Activated CD8-positive, alpha-beta memory T cell treated with anti-CD3 and anti-CD28 coated beads, Interleukin-2, amount 50 U/mL, for 4 hours (primary cell): ENCODE data around the gene THRB.

Source experiments
- DNase-seq: peaks from one replicate; pipeline ENCODE4 v3.0.0-alpha.2; 2020

The THRB gene

DNA sequence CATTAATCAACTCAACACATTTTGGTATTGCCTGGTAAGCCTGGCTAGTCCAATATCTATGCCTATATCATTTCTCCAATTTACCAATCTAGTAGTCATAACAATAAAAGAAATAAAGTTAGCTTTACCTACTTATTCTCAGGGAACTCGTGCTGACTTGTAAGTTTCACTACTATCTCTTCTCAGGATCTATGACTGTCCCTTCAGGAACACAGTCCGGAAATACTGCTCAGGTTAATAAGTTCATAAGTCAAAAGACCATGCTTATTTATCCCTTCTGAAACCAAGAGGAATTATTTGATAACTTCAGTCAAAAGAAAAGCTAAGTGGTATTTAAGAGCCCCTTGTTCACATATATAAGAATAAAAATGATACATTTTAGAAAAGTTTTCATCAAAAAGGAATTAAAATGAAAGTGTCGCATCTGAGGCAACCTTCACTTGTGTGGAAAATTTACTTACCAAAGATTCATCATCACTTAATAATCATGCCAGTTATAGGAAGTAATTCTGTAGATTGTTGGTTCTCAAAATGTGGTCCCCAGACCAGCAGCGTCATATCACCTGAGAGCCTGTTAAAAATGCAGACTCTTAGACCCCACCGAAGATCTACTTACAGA lies 15.5 kb upstream of the THRB start:
- no peak for DNase-seq

DNA sequence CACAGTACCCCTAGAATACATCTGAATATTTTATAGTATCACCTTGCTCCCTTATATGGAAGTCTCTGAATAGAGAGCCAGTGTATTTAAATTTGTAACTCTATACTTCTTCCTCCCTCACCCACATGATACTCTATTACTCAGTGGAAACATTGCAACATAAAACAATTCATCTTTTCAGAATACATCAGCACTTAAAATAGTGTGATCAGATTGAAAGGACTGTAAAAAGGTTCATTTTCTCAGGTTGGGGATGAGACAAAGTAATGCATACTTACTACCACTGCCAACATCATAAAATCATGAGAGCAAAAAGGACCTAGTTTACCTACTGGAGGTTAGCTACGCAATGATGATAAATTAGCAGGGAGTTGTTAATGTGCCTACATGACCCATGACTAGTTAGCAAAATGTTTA lies 13.8 kb upstream of the THRB start:
- DNase-seq = no peak

DNA sequence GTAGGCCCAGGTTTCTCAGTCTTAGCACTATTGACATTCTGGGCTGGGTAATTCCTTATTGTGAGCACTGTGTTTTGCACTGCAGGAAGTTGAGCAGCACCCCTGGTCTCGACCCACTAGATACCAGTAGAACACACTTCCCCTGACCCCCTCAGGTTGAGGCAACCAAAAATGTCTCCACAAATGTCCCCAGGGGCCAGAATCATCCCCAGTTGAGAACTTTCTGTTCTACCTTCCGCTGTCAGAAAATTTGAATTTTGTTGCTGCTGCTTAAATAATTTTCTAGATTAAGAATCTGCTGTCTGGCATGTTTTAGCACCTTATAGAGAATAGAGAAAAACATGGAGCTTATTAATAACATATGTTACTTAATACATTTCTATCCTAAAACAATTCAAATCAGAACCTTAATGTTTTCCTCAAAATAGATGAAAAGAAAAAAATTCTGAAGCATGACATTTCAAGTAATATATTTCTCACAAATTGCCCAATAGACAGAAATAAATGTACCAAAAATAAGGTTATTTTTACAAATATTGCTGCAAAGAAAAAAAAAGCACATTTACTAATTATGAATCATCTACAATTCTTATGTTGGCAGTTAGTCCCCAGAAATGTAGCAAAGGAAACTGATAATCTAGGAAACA lies 13.2 kb upstream of the THRB start:
- no peak for DNase-seq

DNA sequence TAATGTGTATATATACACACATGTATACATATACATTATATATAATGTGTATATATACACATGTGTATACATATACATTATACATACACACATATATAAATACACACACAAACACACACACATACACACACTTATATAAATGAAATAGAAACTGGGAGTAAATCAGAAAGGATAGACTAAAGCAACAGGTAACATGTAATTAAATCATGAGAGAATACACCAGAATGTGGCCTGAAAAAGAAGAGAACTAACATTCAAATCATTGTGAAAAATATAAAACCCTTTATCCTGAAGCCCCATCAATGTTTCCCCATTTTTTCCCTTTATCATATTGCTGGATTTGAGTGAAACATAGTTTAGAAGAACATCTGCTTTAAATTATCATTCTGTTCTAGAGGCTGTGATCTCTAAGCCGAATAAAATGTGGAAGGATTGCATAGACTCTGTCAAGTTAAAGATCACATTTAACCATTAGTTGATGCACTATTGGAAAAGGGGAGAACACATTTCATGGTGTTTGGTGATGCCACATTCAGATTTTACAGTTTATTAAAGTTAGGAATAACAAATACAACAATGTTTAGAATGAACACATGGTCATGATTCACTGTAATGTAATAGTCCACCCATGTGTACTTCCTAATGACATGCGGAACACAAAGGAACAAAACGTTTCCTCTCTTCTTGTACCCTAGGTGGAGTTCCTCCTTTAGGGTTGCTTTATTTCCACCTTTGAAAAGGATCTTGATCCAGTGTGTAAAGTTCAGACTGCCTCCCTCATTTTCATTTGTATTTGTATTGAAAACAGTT lies 12.5 kb upstream of the THRB start:
- DNase-seq = no peak

DNA sequence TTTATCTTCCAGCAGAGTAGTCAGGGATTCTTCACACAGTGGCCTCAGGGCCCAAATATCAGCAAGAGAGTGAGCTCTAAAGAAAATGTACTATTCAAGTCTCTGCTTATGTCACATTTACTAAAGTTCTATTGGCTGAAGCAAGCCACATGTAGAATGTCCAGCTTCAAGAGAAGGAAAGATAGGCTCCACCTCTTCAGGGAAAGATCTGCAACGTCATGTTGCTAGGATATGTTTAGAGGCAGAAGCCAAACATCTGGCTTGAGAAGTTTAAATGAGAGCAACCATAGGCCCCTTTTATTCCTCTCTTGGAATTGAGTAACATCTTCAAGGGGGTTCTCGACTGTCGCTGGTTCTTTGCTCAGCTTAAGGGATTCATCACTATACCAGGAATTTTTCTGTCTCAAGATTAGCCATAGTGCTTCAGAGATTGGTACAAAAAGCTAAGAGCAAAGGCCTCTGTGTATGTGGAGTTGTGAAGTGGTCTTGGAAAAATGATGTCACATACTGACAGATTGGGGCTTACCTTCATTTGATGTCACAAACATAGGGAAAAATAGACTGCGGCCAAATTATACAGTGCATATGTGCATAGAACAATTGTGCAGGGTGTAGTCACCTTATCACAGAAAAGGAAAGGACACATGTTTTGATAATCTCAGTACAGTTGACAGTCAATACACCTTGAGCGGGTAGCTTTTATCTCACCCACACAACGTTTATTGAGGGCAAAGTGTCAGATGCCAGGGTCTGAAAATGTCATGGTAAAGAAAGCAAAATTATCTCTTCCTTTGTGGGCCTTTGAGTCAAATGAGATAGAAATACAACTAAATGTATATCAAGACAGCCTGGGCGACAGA lies 11.3 kb upstream of the THRB start:
- no peak for DNase-seq

DNA sequence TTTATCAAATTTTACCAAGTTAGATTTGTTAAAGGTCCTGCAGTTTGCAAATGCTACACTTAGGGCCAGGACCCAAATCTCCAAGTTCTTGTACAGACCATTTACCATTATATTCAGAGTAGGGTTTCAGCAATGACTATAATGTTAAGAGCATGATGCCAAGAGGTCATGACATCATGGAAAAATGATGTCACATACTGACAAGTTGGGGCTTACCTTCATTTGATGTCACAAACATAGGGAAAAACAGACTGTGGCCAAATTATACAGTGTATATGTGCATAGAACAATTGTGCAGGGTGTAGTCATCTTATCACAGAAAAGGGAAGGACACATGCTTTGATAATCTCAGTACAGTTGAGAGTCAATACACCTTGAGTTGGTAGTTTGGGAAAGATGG lies 10.1 kb upstream of the THRB start:
- DNase-seq = no peak

DNA sequence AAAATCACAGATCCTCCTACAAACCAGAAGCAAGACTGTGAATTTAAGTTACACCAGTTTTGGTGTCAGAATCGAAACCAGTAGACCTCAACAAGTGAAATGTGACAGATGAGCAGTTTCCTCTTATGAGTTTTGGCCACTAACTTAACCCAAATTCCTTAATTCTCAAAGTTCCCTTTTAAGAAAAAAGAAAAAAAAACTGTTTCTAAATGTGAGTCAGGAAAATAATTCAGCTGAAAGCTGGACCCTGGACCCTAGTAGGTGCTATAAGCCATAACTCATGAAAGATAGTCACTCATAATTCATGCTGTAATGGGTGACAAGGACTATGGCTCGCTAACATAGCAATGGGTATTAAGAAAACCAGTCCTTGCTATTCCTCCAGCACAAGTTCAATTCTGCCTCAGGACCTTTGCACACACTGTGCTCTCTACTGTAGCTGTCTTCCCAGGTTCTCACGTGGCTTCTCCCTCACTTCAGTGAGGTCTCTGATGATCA lies 9.0 kb upstream of the THRB start:
- no peak for DNase-seq

DNA sequence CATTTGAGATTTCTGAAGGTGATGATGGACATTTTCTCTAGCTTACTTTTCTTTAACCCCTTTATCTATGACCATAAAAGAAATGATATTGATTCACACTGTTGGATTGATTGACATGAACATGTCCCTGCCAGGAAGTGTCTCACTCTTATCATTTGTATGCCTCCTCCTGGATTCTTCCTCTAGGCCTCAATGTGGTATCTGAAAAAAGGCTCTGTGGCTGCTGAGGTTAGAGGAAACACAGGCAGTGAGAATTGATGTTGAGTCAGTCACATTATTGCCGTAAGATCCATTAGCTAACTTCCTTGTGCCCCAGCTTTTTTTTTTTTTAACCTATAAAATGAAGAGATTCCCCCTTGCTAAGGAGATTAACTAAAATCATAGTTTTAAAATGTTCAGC lies 8.0 kb upstream of the THRB start:
- no peak for DNase-seq

DNA sequence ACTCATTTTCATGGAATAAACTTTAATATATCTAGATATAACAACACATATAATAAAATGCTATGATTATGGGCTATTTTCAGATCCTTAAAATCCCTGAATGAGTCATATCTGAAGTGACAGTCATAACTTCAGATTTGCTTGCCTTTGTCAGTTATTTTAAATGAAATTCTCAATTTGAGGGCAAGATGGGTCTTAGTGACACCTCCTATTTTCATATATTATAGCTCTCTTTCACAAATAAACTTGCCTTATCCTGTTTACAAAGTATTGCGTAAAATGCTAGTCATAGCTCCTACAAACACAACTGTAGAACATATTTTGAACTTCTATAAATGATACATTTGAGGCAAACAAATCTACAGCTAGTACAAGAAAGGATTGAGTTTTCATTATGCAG lies 6.2 kb upstream of the THRB start:
- DNase-seq = no peak

DNA sequence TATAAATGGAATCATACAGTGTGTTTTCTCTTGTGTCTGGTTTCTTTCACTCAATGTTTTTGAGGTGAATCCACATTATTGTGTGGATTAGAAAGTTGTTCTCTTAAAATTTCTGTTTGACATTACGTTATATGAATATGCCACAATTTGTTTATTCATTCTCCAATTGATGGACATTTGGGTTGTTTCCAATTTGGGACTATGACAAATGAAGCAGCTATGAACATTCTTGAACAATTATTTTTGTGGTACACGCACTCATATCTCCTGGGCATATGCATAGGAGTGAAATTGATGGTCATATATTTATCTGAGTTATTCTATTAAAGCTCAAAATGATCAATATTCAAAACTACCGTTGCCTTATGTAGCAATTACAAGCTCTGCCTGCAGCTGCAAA lies 5.3 kb upstream of the THRB start:
- DNase-seq = no peak

DNA sequence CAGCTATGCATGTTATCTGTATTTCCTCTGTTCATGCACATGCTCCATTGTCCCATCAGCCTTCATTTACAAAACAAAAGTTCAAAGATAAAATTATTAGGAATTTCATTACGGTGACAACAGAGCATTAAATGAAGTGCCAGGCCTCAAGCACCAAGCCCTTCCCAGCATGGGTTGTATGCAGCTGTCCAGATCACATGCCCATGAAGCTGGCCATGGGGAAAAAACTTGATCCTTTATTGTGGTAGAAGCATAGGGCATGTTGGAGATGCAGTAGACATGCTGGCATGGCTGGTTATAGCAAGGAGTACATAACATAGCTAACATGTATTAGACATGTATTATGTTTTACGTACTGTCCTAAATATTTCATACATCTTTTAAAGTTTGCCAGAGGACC lies 4.1 kb upstream of the THRB start:
- DNase-seq = no peak

DNA sequence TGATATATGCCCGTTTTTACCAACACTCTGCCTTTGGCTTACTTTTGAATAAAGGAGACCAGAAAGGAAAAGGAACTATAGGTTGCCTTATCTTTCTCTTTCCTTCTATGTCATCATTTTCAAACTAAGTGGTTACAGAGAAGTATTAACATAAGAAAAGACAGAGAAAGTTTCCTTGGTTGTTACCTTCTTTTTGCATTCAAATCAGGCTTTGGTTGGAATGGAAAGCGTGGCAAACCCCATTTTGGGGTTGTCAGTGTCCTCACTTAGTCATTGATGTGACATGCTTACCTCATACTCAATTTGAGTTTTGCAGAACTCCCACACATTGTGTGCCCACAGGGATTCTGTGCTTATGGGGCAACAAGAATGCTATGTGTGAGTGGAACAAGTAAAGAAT lies 3.7 kb upstream of the THRB start:
- DNase-seq = no peak

DNA sequence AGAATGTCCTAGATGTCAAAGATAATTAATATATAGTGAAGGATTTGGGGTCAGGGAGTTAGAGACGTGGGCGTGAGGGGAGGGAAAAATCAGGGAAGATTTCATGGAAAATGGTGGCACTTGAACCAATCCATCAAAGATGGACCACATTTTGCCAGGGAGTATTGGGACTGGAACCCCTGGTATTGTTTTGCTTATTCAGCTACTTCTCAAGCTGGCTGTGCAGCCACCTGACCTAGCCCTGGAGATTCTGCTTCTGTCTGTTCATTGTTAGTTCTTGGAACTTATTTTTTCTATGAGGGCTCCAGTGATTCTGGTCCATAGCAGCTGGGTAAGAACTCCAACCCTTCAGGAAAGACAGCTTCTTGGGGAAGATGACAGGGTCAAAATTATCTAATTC lies 3.3 kb upstream of the THRB start:
- no peak for DNase-seq

DNA sequence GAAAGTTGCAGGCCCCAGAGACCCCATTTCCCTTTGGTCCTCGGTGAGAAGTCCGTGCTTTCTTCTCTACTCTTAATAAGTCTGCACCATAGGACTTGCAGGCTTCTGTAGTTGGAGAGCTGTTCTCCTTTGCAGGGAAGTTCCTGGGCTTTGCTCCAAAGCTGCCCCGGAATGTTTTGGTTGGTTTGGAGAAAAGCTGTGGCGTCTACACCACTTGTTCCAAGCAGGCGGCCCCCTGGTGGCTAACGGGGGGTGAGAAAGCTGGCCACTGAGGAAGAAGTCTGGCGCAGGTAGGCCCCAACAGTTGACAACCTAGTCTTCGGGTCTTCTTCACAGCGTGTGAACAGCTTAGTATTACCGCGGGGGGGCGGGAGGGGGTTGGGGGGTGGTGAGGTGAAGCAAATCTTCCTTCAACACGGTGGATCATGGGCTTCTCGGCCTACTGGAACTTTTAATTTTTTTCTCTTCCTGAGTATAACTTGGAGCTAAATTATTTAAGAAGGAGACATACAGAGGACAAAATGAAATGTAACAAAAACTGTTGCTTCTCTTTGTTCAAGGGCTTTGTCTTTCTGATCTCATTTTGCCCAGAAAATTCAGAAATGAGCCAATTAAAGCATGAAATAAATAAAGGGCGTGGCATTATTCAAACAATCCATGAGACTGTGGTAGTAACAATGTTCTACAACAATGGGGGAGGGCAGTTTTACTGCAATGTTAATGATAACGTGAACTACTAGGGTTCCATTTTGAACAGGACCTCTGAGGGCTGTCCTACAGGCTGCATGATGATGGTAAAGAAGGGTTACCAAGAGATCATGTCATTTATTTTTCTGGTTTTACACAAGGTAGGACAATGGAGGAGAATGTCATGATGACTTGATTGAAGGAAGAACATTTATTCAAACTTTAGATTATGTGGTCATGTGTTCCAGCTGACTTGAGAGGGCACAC lies 2.2 kb upstream of the THRB start:
- DNase-seq = no peak

DNA sequence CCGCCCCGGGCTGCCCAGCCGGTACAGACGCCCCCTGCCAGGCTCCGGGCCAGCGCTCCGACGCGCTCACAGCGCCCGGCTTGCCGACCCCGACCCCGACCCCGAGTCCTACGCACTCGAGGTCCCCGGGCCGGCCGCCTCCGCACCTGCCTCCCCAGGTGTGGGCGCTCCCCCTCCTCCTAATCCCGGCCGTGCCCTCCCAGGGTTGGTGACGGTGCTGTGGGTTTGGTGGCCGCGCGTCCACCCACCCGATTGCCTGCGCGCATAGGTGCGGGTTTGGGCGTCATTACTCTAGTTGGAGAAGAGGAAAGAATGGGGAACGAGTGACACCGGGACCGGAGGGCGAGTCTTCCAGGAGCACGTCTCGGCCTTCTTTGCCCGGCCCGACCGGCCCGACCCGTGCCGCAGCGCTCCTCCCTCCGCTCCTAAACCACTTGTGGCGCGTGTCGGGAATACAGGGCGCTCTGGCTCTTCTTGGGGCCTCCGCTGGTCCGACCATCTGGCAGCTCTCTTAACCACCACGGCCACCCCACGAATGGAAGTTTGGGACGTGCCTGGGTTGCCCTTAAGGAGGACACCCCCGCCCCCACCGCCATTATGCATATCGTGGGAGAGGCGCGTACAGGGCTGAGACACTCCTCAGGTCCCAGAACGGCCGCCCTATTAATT lies 810 bp upstream of the THRB start:
- no peak for DNase-seq

DNA sequence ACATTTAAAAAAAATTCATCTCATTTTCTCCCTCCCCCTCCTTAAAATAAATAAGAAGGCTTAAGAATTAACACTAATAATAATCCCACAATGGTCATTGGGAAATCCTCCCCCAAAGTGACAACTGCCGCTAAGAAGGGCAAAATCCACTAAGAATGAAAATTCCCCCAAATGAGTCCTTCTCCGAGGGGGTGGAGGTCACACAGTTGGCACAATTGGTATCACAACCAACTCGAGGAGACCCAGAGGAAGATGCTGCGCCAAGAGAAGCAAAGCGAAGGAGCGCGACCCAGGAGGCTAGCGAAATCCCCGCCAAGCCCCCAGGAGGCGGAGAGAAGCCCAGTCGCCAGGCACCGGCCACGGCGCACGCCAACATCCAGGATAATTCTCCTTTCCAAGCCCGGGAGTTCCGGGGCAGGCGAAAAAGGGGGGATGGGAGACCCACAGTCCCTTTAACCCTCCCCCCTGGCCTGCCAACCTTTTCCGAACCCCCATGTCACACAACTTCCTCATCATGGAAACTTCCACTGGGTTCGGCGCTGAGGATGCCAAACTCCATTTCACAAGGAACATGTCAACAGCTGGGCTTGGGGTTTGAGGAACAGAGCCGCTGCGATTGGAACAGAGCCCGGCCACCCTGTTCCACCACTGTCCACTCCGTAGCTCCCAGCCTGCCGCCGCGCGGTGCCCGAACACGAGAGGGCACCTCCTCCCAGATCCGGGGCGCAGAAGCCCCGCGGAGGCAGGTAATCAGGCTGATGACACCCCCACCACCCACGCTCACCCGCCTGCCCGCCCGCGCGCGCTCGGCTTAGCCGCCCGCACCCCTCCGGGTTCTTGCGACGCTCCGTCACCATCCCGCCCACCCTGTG lies 668 bp downstream of the THRB start:
- no peak for DNase-seq

DNA sequence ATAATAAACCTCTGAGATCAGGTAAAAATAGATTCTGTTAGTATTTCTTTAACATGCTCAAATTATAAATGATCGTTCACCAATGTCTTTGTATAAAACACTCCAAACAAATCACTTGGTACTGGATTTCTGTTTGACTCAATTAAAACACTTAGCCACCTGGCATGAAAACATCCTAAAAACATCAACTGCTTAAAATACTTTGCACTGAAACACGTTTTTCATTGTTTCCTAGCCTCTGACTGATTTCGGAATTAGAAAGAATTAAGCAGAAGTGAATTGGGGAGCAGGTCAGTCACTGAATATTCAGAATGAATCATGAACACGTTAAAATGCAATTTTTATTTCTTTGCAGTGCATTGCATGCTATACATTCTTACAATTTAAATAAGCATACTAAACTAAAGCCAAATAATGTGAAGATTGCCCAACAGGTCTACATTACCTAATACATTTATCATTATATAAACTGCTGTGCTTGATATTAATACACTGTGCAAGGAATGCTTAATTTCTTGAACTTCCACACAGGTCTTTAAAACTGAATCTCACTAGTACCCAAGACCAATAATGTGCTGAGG lies 1.6 kb downstream of the THRB start:
- DNase-seq = no peak

DNA sequence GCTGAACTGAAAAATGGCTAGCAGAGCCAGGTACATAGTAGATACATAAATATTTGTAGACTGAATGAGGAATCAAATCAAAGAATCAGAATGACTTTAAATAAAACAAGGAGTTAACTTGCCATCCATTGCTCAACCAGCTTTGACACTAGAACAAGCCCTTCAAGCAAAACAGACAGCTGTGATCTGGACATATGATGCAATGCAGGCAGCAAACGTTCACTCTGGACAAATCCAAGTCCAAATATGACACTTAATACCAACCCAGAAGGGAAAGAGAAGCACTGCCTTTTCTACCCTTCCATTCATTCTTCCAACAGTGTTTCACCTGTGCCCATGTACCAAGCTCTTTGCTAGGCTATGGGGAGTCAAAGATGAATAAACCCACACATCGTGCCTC lies 4.5 kb downstream of the THRB start:
- no peak for DNase-seq

DNA sequence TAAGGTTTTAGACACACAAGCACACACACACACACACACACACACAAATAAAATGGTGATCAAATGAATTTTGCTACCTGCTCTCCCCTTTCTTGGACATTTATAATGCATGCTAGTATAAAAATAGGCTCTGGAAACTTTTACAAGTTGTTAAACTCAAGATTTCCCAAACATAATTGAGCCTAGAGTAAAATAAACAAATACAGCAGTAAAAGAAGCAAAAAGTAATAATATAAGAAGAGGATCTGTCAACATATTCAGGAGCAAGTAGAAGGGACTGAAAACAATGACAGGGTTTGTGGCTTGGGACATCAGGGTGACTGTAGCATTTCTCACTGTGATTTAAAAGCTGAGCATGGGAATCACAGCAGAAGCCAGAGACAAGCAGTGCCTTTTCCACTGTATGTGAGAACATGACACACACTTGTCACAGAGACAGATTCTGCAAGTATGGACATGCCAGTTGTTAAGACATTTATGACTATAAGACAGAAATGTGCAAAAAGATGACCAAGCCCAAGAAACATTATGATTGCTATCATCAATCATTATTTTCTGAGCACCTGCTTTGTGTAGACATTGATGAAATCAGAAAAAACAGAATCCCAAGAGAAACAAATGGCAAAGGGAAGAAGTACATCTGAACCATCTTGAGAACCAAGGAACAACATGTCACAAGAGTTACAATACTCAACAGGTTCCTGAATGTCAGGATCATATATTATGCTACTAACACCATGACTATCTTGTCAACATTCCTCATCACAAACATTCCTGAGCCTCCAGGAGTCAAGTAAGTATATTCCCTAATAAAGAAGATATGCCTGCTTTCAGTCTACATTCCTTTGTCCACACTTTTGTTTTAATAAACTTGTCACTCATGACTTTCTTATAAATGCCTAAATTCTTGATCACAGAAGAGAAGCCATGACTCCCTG lies 7.1 kb downstream of the THRB start:
- DNase-seq = no peak
